GM06990 (cell line): ENCODE results near the gene LRRC31.

Experiments used
- DNase-seq: peaks from one replicate; pipeline ENCODE4 v3.0.0-alpha.2; 2011; ENCODE audit not compliant: insufficient read length; ENCODE audit errors: extremely low read depth
- H3K27me3 ChIP-seq: replicated peaks from 2 replicates; pipeline ENCODE4 v1.6.0; 2011; ENCODE audit warnings: low read length; ENCODE audit not compliant: control insufficient read depth, insufficient read depth
- H3K36me3 ChIP-seq: 2 replicates; pipeline ENCODE4 v1.5.1; 2011; ENCODE audit warnings: low read length; ENCODE audit not compliant: control insufficient read depth, insufficient read depth
- H3K4me3 ChIP-seq: replicated peaks from 2 replicates; pipeline ENCODE4 v1.5.1; 2011; ENCODE audit warnings: low read depth, mild to moderate bottlenecking, control low read depth, low read length
- CTCF ChIP-seq: IDR thresholded peaks from 2 replicates; pipeline ENCODE4 v1.5.1; 2011; ENCODE audit warnings: low read length, control low read depth, mild to moderate bottlenecking, inconsistent platforms; ENCODE audit not compliant: insufficient read depth, poor library complexity, severe bottlenecking

The LRRC31 gene

GRCh38 chr3:169792359-169792758 lies 77.4 kb downstream of the LRRC31 start:
- TF ChIP-seq CTCF = no peak
- no peak for DNase-seq
- H3K27me3 ChIP-seq = no peaks in the 10 kb centered on the region

DNA sequence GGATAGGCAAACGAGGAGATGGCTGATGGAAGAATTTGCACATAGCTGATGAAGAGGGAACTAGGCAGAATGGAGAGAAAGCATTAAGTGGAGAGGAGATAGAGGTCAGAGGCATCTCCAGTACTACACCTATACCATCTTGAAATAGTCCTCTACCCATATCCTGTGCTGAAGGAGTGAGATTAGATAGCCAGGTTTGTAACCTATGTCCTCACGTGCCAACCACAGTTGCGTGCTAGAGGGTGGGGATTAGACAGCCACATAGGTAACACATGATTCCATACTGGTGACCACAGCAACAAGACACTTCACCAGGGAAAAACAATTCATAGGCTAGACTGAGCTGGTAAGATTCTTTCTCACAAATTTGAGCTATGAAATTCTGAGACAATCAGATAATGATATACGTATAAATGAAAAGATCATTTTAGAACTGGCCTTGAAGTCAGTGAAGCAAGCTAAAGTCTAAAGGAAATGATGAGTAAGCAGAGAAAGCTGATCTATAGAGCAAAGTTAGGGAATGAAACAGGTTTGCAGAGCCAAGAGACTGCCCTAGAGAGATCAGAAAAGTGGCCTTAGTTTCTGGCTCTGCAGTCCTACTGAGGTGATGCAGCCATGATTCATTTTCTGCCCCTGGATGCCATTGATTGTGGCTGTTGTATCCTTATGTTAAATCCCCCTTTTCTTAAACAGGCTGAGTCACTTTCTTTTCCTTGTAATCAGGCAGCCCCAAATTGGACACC lies 78.9 kb downstream of the LRRC31 start:
- no peak for DNase-seq
- H3K36me3 ChIP-seq = peaks cover 4% of the 10 kb centered on the region
- no peaks in the 10 kb centered on the region for H3K27me3 ChIP-seq
- no peak for TF ChIP-seq CTCF
- no peak overlapping the region for H3K4me3 ChIP-seq

More at GRCh38 chr3:169792359-169792758, 77.4 kb downstream of the LRRC31 start:
- H3K4me3 ChIP-seq = no peak overlapping the region
- H3K36me3 ChIP-seq = peaks cover 2% of the 10 kb centered on the region

GRCh38 chr3:169790219-169790618 lies 79.5 kb downstream of the LRRC31 start:
- H3K36me3 ChIP-seq = peaks cover 4% of the 10 kb centered on the region
- TF ChIP-seq CTCF = no peak
- H3K27me3 ChIP-seq = no peaks in the 10 kb centered on the region
- no peak for DNase-seq
- H3K4me3 ChIP-seq = no peak overlapping the region
